ENCODE data around the gene C18orf32.
A peak's percentile ranks its signal among the peaks of the same experiment; 100 is the strongest.

C18orf32 gene

DNA sequence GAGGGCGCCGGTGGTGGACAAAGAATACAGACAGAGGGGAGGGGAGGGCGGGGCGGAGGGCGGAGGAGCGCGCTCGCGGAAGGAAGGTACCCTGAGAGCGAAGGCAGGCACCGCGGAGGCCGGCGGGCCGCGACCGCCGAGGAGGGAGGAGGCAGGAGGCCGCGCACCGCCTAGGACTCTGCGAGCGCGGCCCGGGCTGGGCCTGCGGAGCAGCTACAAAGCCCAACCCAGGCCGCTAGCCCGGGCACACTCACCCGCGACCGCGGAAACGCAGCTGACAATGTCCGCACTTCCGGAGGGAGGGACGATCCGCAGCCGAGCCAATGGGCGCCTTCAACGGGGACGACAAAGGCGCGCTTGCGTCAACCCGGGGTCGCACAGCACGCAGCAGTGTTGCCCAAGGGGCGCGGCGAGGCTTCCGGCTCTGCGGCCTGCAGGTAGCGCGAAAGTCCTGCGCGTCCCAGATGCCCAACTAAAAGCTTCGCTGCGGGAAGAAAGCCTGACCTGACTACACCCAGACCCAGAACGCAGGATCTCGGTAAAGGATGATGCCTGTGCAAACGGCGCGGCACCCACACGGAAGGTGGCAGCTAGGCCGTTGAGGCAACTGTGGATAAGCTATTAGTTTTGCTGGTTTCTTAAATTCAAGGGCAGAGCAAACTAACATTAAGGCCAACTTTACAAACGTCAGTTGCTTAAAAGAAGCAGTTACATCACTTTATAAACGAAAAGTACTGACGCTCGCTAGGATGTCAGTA lies at the start of gene C18orf32:
Gene C18orf32 (minus strand): TSS at position 282 of the 758 bp plus-strand sequence. CDS start 3,486 bp downstream, outside the sequence.
- peaks cover 44% of the 10 kb centered on the region for H3K4me1 ChIP-seq (ENCODE audit: control insufficient read depth, low read length)
- H3K4me3 ChIP-seq (ENCODE audit: low read length), result peak within 1 kb of the TSS; percentile 87
- peak within 1 kb of the TSS; percentile 92 for H3K4me2 ChIP-seq (ENCODE audit: low read length)
- TF ChIP-seq, protein P1, sequence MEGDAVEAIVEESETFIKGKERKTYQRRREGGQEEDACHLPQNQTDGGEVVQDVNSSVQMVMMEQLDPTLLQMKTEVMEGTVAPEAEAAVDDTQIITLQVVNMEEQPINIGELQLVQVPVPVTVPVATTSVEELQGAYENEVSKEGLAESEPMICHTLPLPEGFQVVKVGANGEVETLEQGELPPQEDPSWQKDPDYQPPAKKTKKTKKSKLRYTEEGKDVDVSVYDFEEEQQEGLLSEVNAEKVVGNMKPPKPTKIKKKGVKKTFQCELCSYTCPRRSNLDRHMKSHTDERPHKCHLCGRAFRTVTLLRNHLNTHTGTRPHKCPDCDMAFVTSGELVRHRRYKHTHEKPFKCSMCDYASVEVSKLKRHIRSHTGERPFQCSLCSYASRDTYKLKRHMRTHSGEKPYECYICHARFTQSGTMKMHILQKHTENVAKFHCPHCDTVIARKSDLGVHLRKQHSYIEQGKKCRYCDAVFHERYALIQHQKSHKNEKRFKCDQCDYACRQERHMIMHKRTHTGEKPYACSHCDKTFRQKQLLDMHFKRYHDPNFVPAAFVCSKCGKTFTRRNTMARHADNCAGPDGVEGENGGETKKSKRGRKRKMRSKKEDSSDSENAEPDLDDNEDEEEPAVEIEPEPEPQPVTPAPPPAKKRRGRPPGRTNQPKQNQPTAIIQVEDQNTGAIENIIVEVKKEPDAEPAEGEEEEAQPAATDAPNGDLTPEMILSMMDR (IDR thresholded peaks at IDR 0.05; ENCODE audit: low read depth, low read length, poor library complexity, severe bottlenecking), result no peak
- TF ChIP-seq EZH2phosphoT487 (IDR thresholded peaks at IDR 0.05; ENCODE audit: borderline replicate concordance, low read length), result no peak
- H3K9me2 ChIP-seq (replicated peaks; ENCODE audit: control insufficient read depth, low read length), result no peaks in the 10 kb centered on the region
- peaks cover 71% of the 10 kb centered on the region for H3K36me3 ChIP-seq (ENCODE audit: control insufficient read depth, low read length)
- H3K79me2 ChIP-seq (ENCODE audit: control insufficient read depth, low read length), result peaks cover 59% of the 10 kb centered on the region
- H3K9me3 ChIP-seq (ENCODE audit: control insufficient read depth, insufficient read depth, low read length), result no peaks in the 10 kb centered on the region
- H3F3A ChIP-seq (ENCODE audit: control insufficient read depth, insufficient read depth), result peaks cover 54% of the 10 kb centered on the region
- H3K27me3 ChIP-seq (ENCODE audit: control insufficient read depth, low read length), result no peaks in the 10 kb centered on the region
- H4K20me1 ChIP-seq (ENCODE audit: control insufficient read depth, insufficient read depth, low read depth, low read length), result peaks cover 13% of the 10 kb centered on the region
- peak within 1 kb of the TSS; percentile 74 for H3K27ac ChIP-seq (ENCODE audit: low read depth, low read length)

GRCh38 chr18:49534846-49535601 lies 48.0 kb upstream of the C18orf32 start:
- 0 out of 2 replicates have a peak, but pooled peaks cover under 1% of the 10 kb centered on the region for H3K27me3 ChIP-seq (ENCODE audit: control insufficient read depth, low read length)
- no peaks in the 10 kb centered on the region for H3K9me3 ChIP-seq (ENCODE audit: control insufficient read depth, insufficient read depth, low read length)
- no peaks in the 10 kb centered on the region for H3K9me2 ChIP-seq (replicated peaks; ENCODE audit: control insufficient read depth, low read length)
- no peaks in the 10 kb centered on the region for H3F3A ChIP-seq (ENCODE audit: control insufficient read depth, insufficient read depth)
- H3K79me2 ChIP-seq (ENCODE audit: control insufficient read depth, low read length), result no peaks in the 10 kb centered on the region
- H3K36me3 ChIP-seq (ENCODE audit: control insufficient read depth, low read length), result no peaks in the 10 kb centered on the region
- no peak overlapping the region for H3K27ac ChIP-seq (ENCODE audit: low read depth, low read length)
- H3K4me2 ChIP-seq (ENCODE audit: low read length), result no peak overlapping the region
- H4K20me1 ChIP-seq (ENCODE audit: control insufficient read depth, insufficient read depth, low read depth, low read length), result no peaks in the 10 kb centered on the region
- no peaks in the 10 kb centered on the region for H3K4me1 ChIP-seq (ENCODE audit: control insufficient read depth, low read length)
- no peak for TF ChIP-seq EZH2phosphoT487 (IDR thresholded peaks at IDR 0.05; ENCODE audit: borderline replicate concordance, low read length)
- TF ChIP-seq, protein P1 (IDR thresholded peaks at IDR 0.05; ENCODE audit: low read depth, low read length, poor library complexity, severe bottlenecking), result no peak
- H3K4me3 ChIP-seq (ENCODE audit: low read length), result no peak overlapping the region

GRCh38 chr18:49531678-49532153 lies 44.7 kb upstream of the C18orf32 start:
- H3K9me3 ChIP-seq (ENCODE audit: control insufficient read depth, insufficient read depth, low read length), result no peaks in the 10 kb centered on the region
- no peaks in the 10 kb centered on the region for H4K20me1 ChIP-seq (ENCODE audit: control insufficient read depth, insufficient read depth, low read depth, low read length)
- peaks cover 9% of the 10 kb centered on the region; the same call in 1 of the 2 replicates for H3K27me3 ChIP-seq (ENCODE audit: control insufficient read depth, low read length)
- H3K27ac ChIP-seq (ENCODE audit: low read depth, low read length), result no peak overlapping the region
- no peaks in the 10 kb centered on the region for H3K9me2 ChIP-seq (replicated peaks; ENCODE audit: control insufficient read depth, low read length)
- no peaks in the 10 kb centered on the region for H3K79me2 ChIP-seq (ENCODE audit: control insufficient read depth, low read length)
- no peaks in the 10 kb centered on the region for H3K4me1 ChIP-seq (ENCODE audit: control insufficient read depth, low read length)
- H3K4me3 ChIP-seq (ENCODE audit: low read length), result no peak overlapping the region
- H3F3A ChIP-seq (ENCODE audit: control insufficient read depth, insufficient read depth), result no peaks in the 10 kb centered on the region
- H3K4me2 ChIP-seq (ENCODE audit: low read length), result no peak overlapping the region
- TF ChIP-seq EZH2phosphoT487 (IDR thresholded peaks at IDR 0.05; ENCODE audit: borderline replicate concordance, low read length), result no peak
- TF ChIP-seq, protein P1 (IDR thresholded peaks at IDR 0.05; ENCODE audit: low read depth, low read length, poor library complexity, severe bottlenecking), result no peak
- H3K36me3 ChIP-seq (ENCODE audit: control insufficient read depth, low read length), result no peaks in the 10 kb centered on the region

Data from DOHH2 (cell line).